BLaER1 (cell line): Measurements from ENCODE around the gene CEP295NL.
"Not testable (repeated sequence)": the region's sequence is repeated elsewhere in the genome, so short reads cannot be mapped to it uniquely, and the experiment has no call there.

Source experiments
- H3K27ac ChIP-seq: shearing (Covaris generic); formaldehyde crosslinking; 2 replicates; pipeline ENCODE4 v1.8.1; 2022
- H3K27me3 ChIP-seq: shearing (Covaris generic); formaldehyde crosslinking; 2 replicates; pipeline ENCODE4 v1.8.1; 2022
- H3K36me3 ChIP-seq: shearing (Covaris generic); formaldehyde crosslinking; 2 replicates; pipeline ENCODE4 v1.8.1; 2022
- H3K4me1 ChIP-seq: shearing (Covaris generic); formaldehyde crosslinking; 2 replicates; pipeline ENCODE4 v1.8.1; 2022
- H3K4me2 ChIP-seq: shearing (Covaris generic); formaldehyde crosslinking; 2 replicates; pipeline ENCODE4 v1.8.1; 2022
- H3K4me3 ChIP-seq: shearing (Covaris generic); formaldehyde crosslinking; 2 replicates; pipeline ENCODE4 v1.8.1; 2022
- H3K9ac ChIP-seq: shearing (Covaris generic); formaldehyde crosslinking; 2 replicates; pipeline ENCODE4 v1.8.1; 2022
- H3K9me3 ChIP-seq: shearing (Covaris generic); formaldehyde crosslinking; 2 replicates; pipeline ENCODE4 v1.8.1; 2022
- H4K20me1 ChIP-seq: shearing (Covaris generic); formaldehyde crosslinking; 2 replicates; pipeline ENCODE4 v1.8.1; 2022
- Cebpa-rat ChIP-seq: shearing (Covaris generic); IDR thresholded peaks from 2 replicates; pipeline ENCODE4 v1.8.1; 2022

The CEP295NL gene

DNA sequence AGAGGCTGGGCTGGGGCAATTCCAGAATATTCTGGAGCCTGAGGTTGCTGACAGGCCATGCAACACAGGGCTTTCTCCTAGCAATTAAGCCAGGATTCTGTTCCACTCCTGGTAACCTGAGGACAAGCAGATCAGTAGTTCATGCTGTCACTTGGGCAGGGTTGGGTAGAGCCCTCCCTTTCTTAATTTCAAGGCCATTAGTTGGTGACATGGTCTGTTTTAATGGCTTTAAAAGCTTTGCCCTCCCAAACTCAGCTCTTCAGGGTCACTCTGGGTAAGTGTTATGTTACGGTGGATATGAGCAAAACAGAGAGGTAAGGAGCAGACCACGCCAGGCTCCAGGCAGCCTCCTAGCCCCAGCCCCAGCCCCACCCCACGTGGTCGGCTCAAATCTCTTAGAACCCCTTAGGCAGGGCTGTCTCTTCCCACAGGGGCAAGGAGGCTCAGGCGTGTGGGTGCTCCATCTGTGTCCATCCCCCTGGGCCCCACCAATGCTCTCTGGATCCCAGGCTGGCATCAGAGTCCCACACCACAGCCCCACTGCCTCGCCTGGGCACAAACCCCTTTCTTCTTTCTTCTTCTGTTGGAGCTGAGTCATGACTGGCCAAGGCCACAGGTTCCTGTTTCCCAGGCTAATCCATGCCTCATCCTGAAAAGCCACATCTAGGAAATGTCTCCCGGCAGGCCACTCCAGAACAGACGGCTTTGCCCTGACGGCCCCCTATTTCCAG, 27.5 kb downstream of the CEP295NL start:
- Histone ChIP-seq H3K36me3 (peaks cover 46% of the 10 kb centered on the region), H3K4me1 (peaks cover 80% of the 10 kb centered on the region), H3K27me3 (no peaks in the 10 kb centered on the region), H3K4me3 (no peak overlapping the region), H3K9me3 (no peaks in the 10 kb centered on the region), H3K9ac (peak overlapping the region; percentile 50; the same call in 1 of the 2 replicates), H4K20me1 (peaks cover 33% of the 10 kb centered on the region), H3K27ac (peak overlapping the region; percentile 71), H3K4me2 (peak overlapping the region; percentile 84)
- no peak for TF ChIP-seq Cebpa-rat

- no peak for TF ChIP-seq Cebpa-rat
- Histone ChIP-seq H3K4me1 (peaks cover 62% of the 10 kb centered on the region), H3K4me3 (peak overlapping the region; percentile 31; the same call in 1 of the 2 replicates), H3K27me3 (no peaks in the 10 kb centered on the region), H3K27ac (peak overlapping the region; percentile 40), H3K9ac (peak overlapping the region; percentile 52), H3K36me3 (peaks cover 64% of the 10 kb centered on the region), H3K9me3 (no peaks in the 10 kb centered on the region), H4K20me1 (peaks cover 29% of the 10 kb centered on the region), H3K4me2 (peak overlapping the region; percentile 84)
Measured at GRCh38 chr17:78873519-78874340, 29.3 kb downstream of the CEP295NL start.

DNA sequence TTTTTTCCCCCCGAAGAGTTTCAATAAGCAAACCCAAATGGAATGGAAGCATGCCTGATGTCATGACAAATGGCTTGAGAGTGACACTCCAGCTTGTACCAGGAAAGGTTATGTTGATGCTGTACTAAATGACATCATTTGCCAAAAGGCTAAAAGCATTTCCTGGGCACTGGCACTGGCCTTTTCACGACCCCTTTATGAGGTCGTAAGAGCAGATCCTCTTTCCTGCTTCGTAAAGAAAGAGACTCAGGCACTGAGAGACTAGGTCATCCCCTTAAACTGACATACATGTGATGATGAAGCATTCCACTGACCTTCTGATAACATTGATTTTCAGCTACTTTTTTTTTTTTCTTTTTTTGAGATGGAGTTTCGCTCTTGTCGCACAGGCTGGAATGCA, 30.5 kb downstream of the CEP295NL start:
- Histone ChIP-seq H3K9ac (no peak overlapping the region), H3K27me3 (no peaks in the 10 kb centered on the region), H4K20me1 (peaks cover 29% of the 10 kb centered on the region), H3K36me3 (peaks cover 67% of the 10 kb centered on the region), H3K4me3 (no peak overlapping the region), H3K4me2 (no peak overlapping the region), H3K4me1 (peaks cover 49% of the 10 kb centered on the region), H3K9me3 (no peaks in the 10 kb centered on the region), H3K27ac (no peak overlapping the region)
- TF ChIP-seq Cebpa-rat: no peak

DNA sequence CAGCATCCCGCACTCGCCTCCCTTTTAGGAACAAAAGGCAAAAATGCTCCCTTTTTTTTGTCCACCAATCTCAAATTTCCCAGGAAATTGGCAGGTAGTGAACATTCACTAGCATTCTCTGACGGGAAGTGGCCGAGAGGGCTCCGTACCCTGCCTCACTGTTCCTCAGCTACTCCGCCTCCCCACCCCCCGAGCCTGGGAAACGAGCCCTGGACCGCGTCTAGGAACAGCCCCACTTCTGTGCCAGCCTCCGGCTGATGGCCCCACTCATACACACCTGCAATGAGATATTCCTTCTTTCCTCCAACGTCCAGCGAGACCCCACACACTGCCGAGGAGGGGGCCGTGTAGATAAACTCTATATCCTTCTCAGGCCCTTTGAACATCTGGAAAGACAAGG, 32.4 kb downstream of the CEP295NL start:
- H4K20me1 ChIP-seq: peaks cover 22% of the 10 kb centered on the region
- peaks cover 76% of the 10 kb centered on the region for H3K36me3 ChIP-seq
- H3K9ac ChIP-seq: no peak overlapping the region
- H3K4me2 ChIP-seq: no peak overlapping the region
- peaks cover 36% of the 10 kb centered on the region for H3K4me1 ChIP-seq
- H3K27ac ChIP-seq: no peak overlapping the region
- H3K27me3 ChIP-seq: no peaks in the 10 kb centered on the region
- TF ChIP-seq Cebpa-rat: no peak
- no peak overlapping the region for H3K4me3 ChIP-seq
- no peaks in the 10 kb centered on the region for H3K9me3 ChIP-seq

- H3K4me1 ChIP-seq: peaks cover 14% of the 10 kb centered on the region
- TF ChIP-seq Cebpa-rat: no peak
- no peak overlapping the region for H3K4me3 ChIP-seq
- no peaks in the 10 kb centered on the region for H3K27me3 ChIP-seq
- no peak overlapping the region for H3K27ac ChIP-seq
- peaks cover 2% of the 10 kb centered on the region; the same call in 1 of the 2 replicates for H4K20me1 ChIP-seq
- H3K9me3 ChIP-seq: no peaks in the 10 kb centered on the region
- H3K9ac ChIP-seq: 0 out of 2 replicates have a peak overlapping the region, but pooled peaks have one; percentile 27
- H3K4me2 ChIP-seq: no peak overlapping the region
- H3K36me3 ChIP-seq: peaks cover 82% of the 10 kb centered on the region
Measured at GRCh38 chr17:78868391-78868790, 34.6 kb downstream of the CEP295NL start.

- H3K4me2 ChIP-seq, H4K20me1 ChIP-seq, H3K4me1 ChIP-seq, H3K9me3 ChIP-seq, H3K9ac ChIP-seq, H3K27ac ChIP-seq, H3K4me3 ChIP-seq, H3K27me3 ChIP-seq: not testable (repeated sequence)
- H3K36me3 ChIP-seq: peaks cover 82% of the 10 kb centered on the region
Measured at GRCh38 chr17:78867046-78867445, 36.0 kb downstream of the CEP295NL start.

DNA sequence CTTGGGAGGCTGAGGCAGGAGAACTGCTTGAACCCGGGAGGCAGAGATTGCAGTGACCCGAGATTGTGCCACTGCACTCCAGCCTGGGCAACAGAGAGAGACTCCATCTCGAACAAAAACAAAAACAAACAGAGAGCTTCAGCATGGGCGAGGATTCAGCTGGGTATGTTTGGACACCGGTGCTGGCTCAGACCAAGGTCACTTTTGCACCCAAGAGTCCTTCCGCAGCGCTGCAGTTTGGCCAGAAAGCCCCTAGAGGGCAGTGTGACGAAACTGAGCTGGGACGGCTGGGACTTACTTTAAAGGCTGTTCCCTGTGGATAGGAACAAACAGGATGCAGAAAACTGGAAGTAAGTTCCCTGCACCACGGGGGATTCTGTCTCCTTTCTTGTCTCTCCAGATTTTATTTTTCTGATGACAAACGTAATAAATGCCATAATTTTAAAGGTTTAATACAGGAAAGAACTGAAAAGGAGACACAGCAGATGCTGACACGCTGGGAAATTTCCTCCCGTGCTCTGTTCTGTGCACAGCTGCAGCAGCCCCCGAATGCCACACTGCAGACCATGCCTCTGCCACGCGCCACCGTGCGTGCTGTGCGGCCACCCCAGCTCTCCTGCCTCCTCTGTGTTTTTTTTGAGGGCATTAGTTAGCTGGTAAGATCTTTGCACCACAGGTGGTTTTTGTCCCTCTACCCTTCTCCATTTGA, 37.2 kb downstream of the CEP295NL start:
- no peaks in the 10 kb centered on the region for H3K27me3 ChIP-seq
- peaks cover 6% of the 10 kb centered on the region for H3K4me1 ChIP-seq
- H3K4me3 ChIP-seq: no peak overlapping the region
- H3K9me3 ChIP-seq: no peaks in the 10 kb centered on the region
- TF ChIP-seq Cebpa-rat: no peak
- no peaks in the 10 kb centered on the region for H4K20me1 ChIP-seq
- H3K4me2 ChIP-seq: peak overlapping the region; percentile 26; the same call in 1 of the 2 replicates
- H3K27ac ChIP-seq: no peak overlapping the region
- no peak overlapping the region for H3K9ac ChIP-seq
- peaks cover 82% of the 10 kb centered on the region for H3K36me3 ChIP-seq

DNA sequence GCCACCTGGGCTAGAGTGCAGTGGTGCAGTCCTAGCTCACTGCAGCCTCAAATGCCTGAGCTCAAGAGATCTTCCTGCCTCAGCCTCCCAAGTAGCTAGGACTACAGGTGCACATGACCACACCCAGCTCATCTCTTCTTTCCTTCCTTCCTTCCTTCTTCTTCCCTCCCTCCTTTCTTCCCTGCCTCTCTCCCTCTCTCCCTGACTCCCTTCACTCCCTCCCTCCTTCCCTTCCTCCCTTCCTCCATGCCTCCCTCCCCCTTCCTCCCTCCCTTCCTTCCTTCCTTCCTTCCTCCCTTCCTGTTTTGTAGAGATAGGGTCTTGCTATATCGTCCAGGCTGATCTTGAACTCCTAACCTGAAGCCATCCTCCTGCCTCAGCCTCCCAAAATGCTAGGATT, 38.9 kb downstream of the CEP295NL start:
- Histone ChIP-seq H3K4me2 (no peak overlapping the region), H3K4me3 (no peak overlapping the region), H3K9ac (no peak overlapping the region), H3K27me3 (no peaks in the 10 kb centered on the region), H3K9me3 (no peaks in the 10 kb centered on the region), H3K36me3 (peaks cover 72% of the 10 kb centered on the region), H3K27ac (no peak overlapping the region), H3K4me1 (peaks cover 6% of the 10 kb centered on the region), H4K20me1 (0 out of 2 replicates have a peak, but pooled peaks cover 5% of the 10 kb centered on the region)
- no peak for TF ChIP-seq Cebpa-rat

DNA sequence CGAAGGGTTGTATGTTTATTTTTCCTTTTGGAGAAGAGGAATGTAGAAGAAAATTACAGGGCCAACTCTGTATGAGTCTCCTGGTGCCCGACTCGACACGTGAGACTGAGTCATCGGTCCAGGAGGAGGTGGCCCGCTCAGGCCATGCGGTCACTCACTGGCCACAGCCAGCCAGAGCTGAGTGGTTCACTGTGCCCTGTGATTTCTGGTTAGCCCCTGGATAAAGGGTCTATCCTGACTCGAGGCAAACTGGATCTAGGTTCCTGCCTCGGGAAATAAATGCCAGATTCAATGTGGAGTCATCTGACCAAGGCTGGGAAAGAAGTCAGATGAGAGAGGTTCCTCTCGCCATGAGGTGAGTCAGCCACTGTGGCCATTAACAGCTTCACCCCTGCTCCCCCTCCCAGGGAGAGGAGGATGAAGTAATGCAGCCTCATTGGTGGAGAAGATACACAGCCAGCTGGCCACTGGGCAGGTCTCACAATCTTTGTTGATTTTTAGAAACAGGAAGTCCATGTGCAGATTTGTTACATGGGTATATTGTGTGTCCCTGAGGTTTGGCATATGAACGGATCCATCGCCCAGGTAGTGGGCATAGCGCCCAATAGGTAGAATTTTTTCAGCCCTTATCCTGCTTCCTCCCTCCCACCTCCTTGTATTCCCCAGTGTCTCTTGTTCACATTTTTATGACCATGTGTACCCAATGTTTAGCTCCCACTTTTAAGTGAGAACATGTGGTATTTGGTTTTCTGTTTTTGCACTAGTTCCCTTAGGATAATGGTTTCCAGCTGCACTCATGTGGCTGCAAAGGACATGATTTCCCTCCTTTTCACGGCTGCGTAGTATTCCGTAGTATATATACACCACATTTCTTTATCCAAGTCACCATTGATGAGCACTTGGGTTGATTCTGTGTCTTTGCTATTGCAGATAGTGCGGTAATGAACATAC, 40.7 kb downstream of the CEP295NL start:
- no peak overlapping the region for H3K4me3 ChIP-seq
- peaks cover 6% of the 10 kb centered on the region for H3K4me1 ChIP-seq
- H3K9me3 ChIP-seq: no peaks in the 10 kb centered on the region
- H3K4me2 ChIP-seq: no peak overlapping the region
- no peak overlapping the region for H3K27ac ChIP-seq
- H4K20me1 ChIP-seq: 0 out of 2 replicates have a peak, but pooled peaks cover 5% of the 10 kb centered on the region
- no peak overlapping the region for H3K9ac ChIP-seq
- no peaks in the 10 kb centered on the region for H3K27me3 ChIP-seq
- H3K36me3 ChIP-seq: peaks cover 69% of the 10 kb centered on the region
- no peak for TF ChIP-seq Cebpa-rat
